Activated naive CD4-positive, alpha-beta T cell treated with anti-CD3 and anti-CD28 coated beads for 36 hours (primary cell): ENCODE results near the gene MZT1. TPM values are rescaled to one million over a fixed set of nuclear protein-coding genes. Genes with fewer than 3 reads are reported as not detected.

Experiments
- CTCF ChIA-PET: fragments of 350-600 bp; sonication (Branson Sonifier 250); formaldehyde crosslinking; loops from one replicate; lab custom pipeline; 2021; ENCODE audit warnings: antibody characterized with exemption; lab: Charles Lee
- DNase-seq: peaks from one replicate; pipeline ENCODE4 v3.0.0-alpha.2; 2020
- H3K27ac Mint-ChIP-seq: one replicate; pipeline ENCODE4 v1.8.0; 2021; ENCODE audit warnings: mild to moderate bottlenecking, mixed read lengths
- H3K27me3 Mint-ChIP-seq: one replicate; pipeline ENCODE4 v1.8.0; 2021; ENCODE audit warnings: low read depth, mixed read lengths
- H3K36me3 Mint-ChIP-seq: one replicate; pipeline ENCODE4 v1.8.0; 2021; ENCODE audit warnings: low read depth, mixed read lengths
- H3K4me1 Mint-ChIP-seq: one replicate; pipeline ENCODE4 v1.8.0; 2021; ENCODE audit warnings: low read depth, mixed read lengths
- H3K4me3 Mint-ChIP-seq: one replicate; pipeline ENCODE4 v1.8.0; 2021; ENCODE audit warnings: mild to moderate bottlenecking, moderate library complexity, mixed read lengths
- H3K9me3 Mint-ChIP-seq: one replicate; pipeline ENCODE4 v1.8.0; 2021; ENCODE audit warnings: mixed read lengths
- intact Hi-C: fragments of 100-400 bp; cut with micrococcal nuclease; formaldehyde crosslinking; loops from one replicate; pipeline ENCODE4 v1.15.1; 2023
- total RNA-seq, 2 experiments: library from RNA; stranded (reverse); gene quantifications; one replicate each; pipeline ENCODE4 v1.2.3, GENCODE V29; 2021

Gene MZT1
- total RNA-seq, 2 experiments from 2014 or later: 32.4 to 32.9 TPM

GRCh38 chr13:72666391-72666790 is 61.0 kb downstream of the MZT1 start:
- H3K27me3 Mint-ChIP-seq: peaks cover 4% of the 10 kb centered on the region
- intact Hi-C loops: no loop called here
- CTCF ChIA-PET: interaction anchor here (1.2 kb wide), 1 partner anchor 23 kb away, joined by 4 read pairs; no protein-coding TSS in a partner anchor

GRCh38 chr13:72662548-72662947 is 64.9 kb downstream of the MZT1 start:
- H3K27me3 Mint-ChIP-seq: peaks cover 15% of the 10 kb centered on the region
- no peak overlapping the region for H3K4me3 Mint-ChIP-seq
- CTCF ChIA-PET: interaction anchor here (0.8 kb wide), 1 partner anchor 19 kb away, joined by 4 read pairs; no protein-coding TSS in a partner anchor
- H3K9me3 Mint-ChIP-seq: no peaks in the 10 kb centered on the region
- no peaks in the 10 kb centered on the region for H3K36me3 Mint-ChIP-seq
- DNase-seq: no peak
- H3K4me1 Mint-ChIP-seq: no peaks in the 10 kb centered on the region
- intact Hi-C loops: no loop called here
- H3K27ac Mint-ChIP-seq: no peak overlapping the region

More at GRCh38 chr13:72666391-72666790, 61.0 kb downstream of the MZT1 start:
- no peaks in the 10 kb centered on the region for H3K4me1 Mint-ChIP-seq
- no peaks in the 10 kb centered on the region for H3K9me3 Mint-ChIP-seq
- H3K4me3 Mint-ChIP-seq: no peak overlapping the region
- H3K27ac Mint-ChIP-seq: no peak overlapping the region
- no peak for DNase-seq
- no peaks in the 10 kb centered on the region for H3K36me3 Mint-ChIP-seq

Other genes starting within 250 kb of the MZT1 start
- gene BORA, start 294 bp upstream of the MZT1 start, total RNA-seq: 10 to 100 TPM; 17.3 to 19.5 TPM
- gene DIS3, start 54.3 kb upstream of the MZT1 start, total RNA-seq: 10 to 100 TPM; 47.7 to 48.9 TPM
- 10 to 100 TPM; 19.5 to 23.5 TPM for gene PIBF1, start 54.5 kb upstream of the MZT1 start, total RNA-seq